ENCODE results near the gene B3GNT9.

- TF ChIP-seq CTCF (IDR thresholded peaks at IDR 0.05) (no peak), REST (IDR thresholded peaks at IDR 0.05; ENCODE audit: insufficient read depth in 1 of 2, low read depth in 2 of 2, low read length in 1 of 2) (no peak), TCF7L2 (IDR thresholded peaks at IDR 0.05; ENCODE audit: low read depth, low read length) (no peak), POLR2AphosphoS5 (IDR thresholded peaks at IDR 0.05; ENCODE audit: low read depth, low read length) (no peak)
Measured at GRCh38 chr16:67181346-67181745, 30.5 kb upstream of the B3GNT9 start.

Data from Panc1 (cell line).